IMR-90 (cell line): ENCODE measurements around the gene MERTK. TPM values are rescaled to one million over a fixed set of nuclear protein-coding genes. Genes with fewer than 3 reads are reported as not detected.

Source experiments
- ATAC-seq: fragments of 200-7000 bp; cut with Tn5 transposase; 2 replicates; pipeline ENCODE4 v1.9.1; 2020; ENCODE audit warnings: low read depth, mild to moderate bottlenecking, moderate library complexity
- BruUV-seq: library from RNA; stranded (reverse); fragments of 400-500 nt; replicated peaks from 2 replicates; lab custom pipeline; 2021; lab: Mats Ljungman, UMichigan
- CTCF ChIA-PET: fragments of 300-600 bp; formaldehyde crosslinking; extraction: SDS; loops from one replicate; lab custom pipeline; 2021; ENCODE audit warnings: antibody characterized with exemption; lab: Yijun Ruan, JAX
- POLR2A ChIA-PET: fragments of 300-600 bp; sonication (Branson Sonifier 250); formaldehyde crosslinking; loops from one replicate; lab custom pipeline; 2022; ENCODE audit warnings: antibody characterized with exemption; ENCODE audit not compliant: unreplicated experiment; lab: Charles Lee
- DNase-seq: peaks from one replicate; pipeline ENCODE4 v3.0.0; 2013
- H2AFZ ChIP-seq: replicated peaks from 2 replicates; pipeline ENCODE3; 2013; ENCODE audit warnings: low read length, mild to moderate bottlenecking; ENCODE audit not compliant: poor library complexity
- H2AK5ac ChIP-seq: 2 replicates; pipeline ENCODE4 v1.6.1; 2013; ENCODE audit warnings: low read depth, low read length, inconsistent platforms
- H2AK9ac ChIP-seq: replicated peaks from 2 replicates; pipeline ENCODE3; 2013; ENCODE audit warnings: mild to moderate bottlenecking, low read depth, low read length, moderate library complexity; ENCODE audit not compliant: poor library complexity
- H2BK120ac ChIP-seq: 2 replicates; pipeline ENCODE4 v1.6.1; 2013; ENCODE audit warnings: low read depth, low read length, inconsistent platforms
- H2BK15ac ChIP-seq: 3 replicates; pipeline ENCODE4 v1.6.1; 2013; ENCODE audit warnings: low read depth, low read length, inconsistent platforms
- H2BK20ac ChIP-seq: 2 replicates; pipeline ENCODE4 v1.6.1; 2013; ENCODE audit warnings: low read depth, mild to moderate bottlenecking, inconsistent platforms, low read length, moderate library complexity
- H2BK5ac ChIP-seq: 2 replicates; pipeline ENCODE4 v1.6.1; 2013; ENCODE audit warnings: mild to moderate bottlenecking, low read depth, low read length, inconsistent platforms; ENCODE audit not compliant: poor library complexity, severe bottlenecking
- H3K14ac ChIP-seq: replicated peaks from 2 replicates; pipeline ENCODE4 v1.6.1; 2013; ENCODE audit warnings: low read depth, low read length, inconsistent platforms
- H3K18ac ChIP-seq: 2 replicates; pipeline ENCODE4 v1.6.1; 2013; ENCODE audit warnings: low read depth, low read length, control low read depth
- H3K23ac ChIP-seq: 2 replicates; pipeline ENCODE4 v1.6.1; 2013; ENCODE audit warnings: low read depth, low read length, inconsistent platforms
- H3K27ac ChIP-seq: 2 replicates; pipeline ENCODE4 v1.5.1; 2013; ENCODE audit warnings: mild to moderate bottlenecking, control low read depth, low read length; ENCODE audit not compliant: insufficient read depth
- H3K27me3 ChIP-seq: 2 replicates; pipeline ENCODE4 v1.6.1; 2013; ENCODE audit warnings: low read length; ENCODE audit not compliant: control insufficient read depth, insufficient read depth
- H3K36me3 ChIP-seq: 2 replicates; pipeline ENCODE4 v1.6.1; 2013; ENCODE audit warnings: low read length, mixed read lengths; ENCODE audit not compliant: control insufficient read depth, insufficient read depth
- H3K4ac ChIP-seq: 2 replicates; pipeline ENCODE4 v1.6.1; 2013; ENCODE audit warnings: low read depth, low read length, inconsistent platforms
- H3K4me1 ChIP-seq: 2 replicates; pipeline ENCODE4 v1.6.1; 2013; ENCODE audit warnings: low read length, mixed read lengths; ENCODE audit not compliant: control insufficient read depth, insufficient read depth
- H3K4me2 ChIP-seq: 2 replicates; pipeline ENCODE4 v1.6.1; 2013; ENCODE audit warnings: low read depth, mild to moderate bottlenecking, control low read depth, low read length, moderate library complexity
- H3K4me3 ChIP-seq: 2 replicates; pipeline ENCODE4 v1.5.1; 2013; ENCODE audit warnings: low read depth, mild to moderate bottlenecking, control low read depth, low read length, moderate library complexity; ENCODE audit not compliant: insufficient read depth
- H3K56ac ChIP-seq: 2 replicates; pipeline ENCODE4 v1.6.1; 2013; ENCODE audit warnings: low read length, inconsistent platforms; ENCODE audit not compliant: insufficient read depth; ENCODE audit errors: extremely low read depth
- H3K79me1 ChIP-seq, 2 experiments: 2 replicates each; pipeline ENCODE4 v1.6.1; 2013; ENCODE audit warnings: low read length in 2 of 2, inconsistent platforms in 1 of 2, low read depth in 1 of 2
- H3K9ac ChIP-seq: 2 replicates; pipeline ENCODE4 v1.6.1; 2013; ENCODE audit warnings: low read depth, low read length, control low read depth
- H3K9me1 ChIP-seq: 2 replicates; pipeline ENCODE4 v1.6.1; 2013; ENCODE audit warnings: low read length, inconsistent platforms; ENCODE audit not compliant: insufficient read depth
- H3K9me3 ChIP-seq: 2 replicates; pipeline ENCODE4 v1.6.1; 2013; ENCODE audit warnings: low read length; ENCODE audit not compliant: control insufficient read depth, insufficient read depth
- H4K20me1 ChIP-seq: 2 replicates; pipeline ENCODE4 v1.6.1; 2013; ENCODE audit warnings: low read length, inconsistent platforms; ENCODE audit not compliant: insufficient read depth
- H4K5ac ChIP-seq: 2 replicates; pipeline ENCODE4 v1.6.1; 2013; ENCODE audit warnings: mild to moderate bottlenecking, low read depth, low read length, control low read depth
- H4K8ac ChIP-seq, 2 experiments: 2 replicates each; pipeline ENCODE4 v1.6.1; 2013; ENCODE audit warnings: low read depth in 2 of 2, low read length in 2 of 2, control low read depth in 1 of 2, inconsistent platforms in 1 of 2
- H4K91ac ChIP-seq: 2 replicates; pipeline ENCODE4 v1.6.1; 2013; ENCODE audit warnings: low read depth, low read length, inconsistent platforms; ENCODE audit not compliant: insufficient read depth
- CEBPB ChIP-seq: IDR thresholded peaks from 2 replicates; pipeline ENCODE4 v1.6.1; 2012; ENCODE audit warnings: low read depth, low read length, improper control_type of control experiment
- CHD1 ChIP-seq: IDR thresholded peaks from 2 replicates; pipeline ENCODE4 v1.6.1; 2012; ENCODE audit warnings: low read depth, low read length, improper control_type of control experiment
- CTCF ChIP-seq: conservative IDR thresholded peaks from 2 replicates; pipeline ENCODE4 v1.5.1; 2012; ENCODE audit warnings: mild to moderate bottlenecking, low read depth, low read length, improper control_type of control experiment
- FOS ChIP-seq: fragments of 150-350 bp; IDR thresholded peaks from 2 replicates; pipeline ENCODE4 v1.6.1; 2016; ENCODE audit warnings: low read depth, low read length
- MAFK ChIP-seq: IDR thresholded peaks from 2 replicates; pipeline ENCODE4 v1.6.1; 2012; ENCODE audit warnings: low read depth, low read length, improper control_type of control experiment
- RCOR1 ChIP-seq: IDR thresholded peaks from 2 replicates; pipeline ENCODE4 v1.6.1; 2012; ENCODE audit warnings: mild to moderate bottlenecking, low read length, improper control_type of control experiment; ENCODE audit not compliant: insufficient replicate concordance
- WGBS, 2 experiments: methylation state at CpG; one replicate each; pipeline versions ENCODE4 v1.1.5 to v1.1.7; 2013; ENCODE audit warnings: missing lambda C conversion rate in 2 of 2; ENCODE audit not compliant: insufficient read length in 1 of 2; ENCODE audit errors: extremely low coverage in 2 of 2; 5-methylcytosine and 5-hydroxymethylcytosine counted together
- dilution Hi-C: fragments of 300-500 bp; cut with HindIII; formaldehyde crosslinking; loops from one replicate; pipeline ENCODE4 v1.14.3; 2018; ENCODE audit warnings: low sequenced_read_pairs; ENCODE audit not compliant: unreplicated experiment
- in situ Hi-C: fragments of 300-500 bp; cut with MboI; formaldehyde crosslinking; loops from 3 replicates; pipeline ENCODE4 v1.14.3; 2019; ENCODE audit warnings: low sequenced_read_pairs, inconsistent platforms, mixed read lengths
- intact Hi-C: fragments of 100-400 bp; cut with micrococcal nuclease; formaldehyde crosslinking; loops from 2 replicates; pipeline ENCODE4 v1.10.0; 2022
- polyA plus RNA-seq, 3 experiments: library from polyadenylated mRNA; depleted of rRNA; stranded (reverse); fragments of >200 nt; gene quantifications; 2 replicates each; pipeline ENCODE4 v1.2.3, GENCODE V29; 2012; ENCODE audit warnings: low replicate concordance in 1 of 3
- total RNA-seq: library from RNA; depleted of rRNA; stranded (reverse); fragments of >200 nt; gene quantifications from 2 replicates; pipeline ENCODE4 v1.2.3, GENCODE V29; 2012

Gene MERTK
- total and polyA plus RNA-seq, 2 of the 4 experiments (the other 2 are of a cell fraction): 0.36 to 0.62 TPM

GRCh38 chr2:111982822-111983221 lies 84.4 kb downstream of the MERTK start:
- Histone ChIP-seq H2AK5ac (no peak overlapping the region), H2BK15ac (no peak overlapping the region), H3K4me3 (no peak overlapping the region), H4K91ac (no peak overlapping the region), H2BK20ac (no peak overlapping the region), H3K27ac (no peak overlapping the region), H3K18ac (no peak overlapping the region), H2AK9ac (no peak overlapping the region), H3K9me1 (no peaks in the 10 kb centered on the region), H4K20me1 (no peaks in the 10 kb centered on the region), H3K36me3 (no peaks in the 10 kb centered on the region), H3K23ac (no peak overlapping the region), H3K79me1 (no peaks in the 10 kb centered on the region), H3K9ac (no peak overlapping the region), H3K4me1 (no peaks in the 10 kb centered on the region), H3K4me2 (no peak overlapping the region), H3K27me3 (peaks cover 11% of the 10 kb centered on the region), H2BK120ac (no peak overlapping the region), H4K5ac (no peak overlapping the region), H4K8ac (no peak overlapping the region), H2AFZ (no peak overlapping the region), H3K14ac (no peak overlapping the region), H2BK5ac (no peak overlapping the region), H3K56ac (no peak overlapping the region), H3K9me3 (peaks cover 1% of the 10 kb centered on the region), H3K4ac (no peak overlapping the region)
- CTCF ChIA-PET: no interaction called here
- no peak for ATAC-seq
- DNase-seq: no peak
- 100% methylated on average over 1 of the region's 5 CpGs; no CpG with 5 or more reads in 1 of the 2 experiments for whole genome bisulfite sequencing, 2 experiments
- TF ChIP-seq CEBPB (no peak), RCOR1 (no peak), FOS (no peak), CTCF (no peak), CHD1 (no peak), MAFK (no peak)
- BruUV-seq: no TSS peak
- dilution Hi-C loops: no loop called here
- in situ Hi-C loops: no loop called here
- intact Hi-C loops: no loop called here
- POLR2A ChIA-PET: no interaction called here
